ENCODE results near the gene PAM. TPM values are rescaled to one million over a fixed set of nuclear protein-coding genes. Genes with fewer than 3 reads are reported as not detected.
"Not testable (repeated sequence)": the region's sequence is repeated elsewhere in the genome, so short reads cannot be mapped to it uniquely, and the experiment has no call there.

Gene PAM
- total RNA-seq, 2 donors from 2014 or later: 66.5 to 153 TPM

- Mint-ChIP-seq H3K4me3 (no peak overlapping the region), H3K27ac (no peak overlapping the region), H3K4me1 (no peaks in the 10 kb centered on the region), H3K9me3 (no peaks in the 10 kb centered on the region), H3K27me3 (no peaks in the 10 kb centered on the region), H3K36me3 (ENCODE audit: low read depth) (no peaks in the 10 kb centered on the region)
- ATAC-seq (replicated peaks): no peak
Observed at GRCh38 chr5:102740515-102740914, 14.6 kb upstream of the PAM start.

DNA sequence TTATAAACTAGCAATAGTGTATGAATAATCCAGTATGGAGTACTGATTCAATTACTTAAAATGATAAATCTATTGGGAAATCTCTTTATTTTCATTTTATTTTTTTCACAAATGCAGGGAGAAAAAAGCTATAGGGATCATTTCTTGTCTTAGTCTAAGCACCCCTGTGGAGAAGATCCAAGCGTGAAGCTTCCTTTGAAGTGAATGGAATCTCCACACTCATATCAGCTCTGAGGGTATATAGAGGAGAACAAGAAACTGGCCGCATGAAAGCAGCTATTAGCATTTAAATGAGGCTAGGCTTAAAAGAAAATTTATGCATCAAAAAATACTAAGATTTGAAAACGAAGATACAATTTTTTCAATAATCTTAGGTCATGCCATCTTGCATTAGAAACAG lies 12.9 kb upstream of the PAM start:
- H3K4me3 Mint-ChIP-seq: no peak overlapping the region
- H3K4me1 Mint-ChIP-seq: no peaks in the 10 kb centered on the region
- no peak for ATAC-seq (replicated peaks)
- no peaks in the 10 kb centered on the region for H3K9me3 Mint-ChIP-seq
- H3K27ac Mint-ChIP-seq: no peak overlapping the region
- no peaks in the 10 kb centered on the region for H3K27me3 Mint-ChIP-seq
- H3K36me3 Mint-ChIP-seq (ENCODE audit: low read depth): no peaks in the 10 kb centered on the region

DNA sequence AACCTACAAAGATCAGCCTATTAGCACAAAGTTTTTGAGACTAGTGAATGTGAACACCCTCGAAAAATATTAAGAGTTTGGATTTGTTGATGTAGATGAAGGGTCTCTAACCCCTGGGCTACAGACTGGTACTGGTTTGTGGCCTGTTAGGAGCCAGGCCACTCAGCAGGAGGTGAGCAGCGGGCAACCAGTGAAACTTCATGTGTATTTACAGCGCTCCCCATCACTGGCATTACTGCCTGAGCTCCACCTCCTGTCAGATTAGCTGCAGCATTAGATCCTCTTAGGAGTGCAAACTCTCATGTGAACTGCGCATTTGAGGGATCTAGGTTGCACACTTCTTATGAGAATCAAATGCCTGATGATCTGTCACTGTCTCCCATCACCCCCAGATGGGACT lies 11.2 kb upstream of the PAM start:
- H3K4me3 Mint-ChIP-seq: no peak overlapping the region
- no peaks in the 10 kb centered on the region for H3K27me3 Mint-ChIP-seq
- no peak for ATAC-seq (replicated peaks)
- no peaks in the 10 kb centered on the region for H3K36me3 Mint-ChIP-seq (ENCODE audit: low read depth)
- no peaks in the 10 kb centered on the region for H3K4me1 Mint-ChIP-seq
- no peak overlapping the region for H3K27ac Mint-ChIP-seq
- H3K9me3 Mint-ChIP-seq: no peaks in the 10 kb centered on the region

- no peaks in the 10 kb centered on the region for H3K9me3 Mint-ChIP-seq
- no peaks in the 10 kb centered on the region for H3K27me3 Mint-ChIP-seq
- peak; percentile 69 for ATAC-seq (replicated peaks)
- H3K27ac Mint-ChIP-seq: peak overlapping the region; percentile 7
- H3K36me3 Mint-ChIP-seq (ENCODE audit: low read depth): peaks cover 4% of the 10 kb centered on the region
- no peak overlapping the region for H3K4me3 Mint-ChIP-seq
- H3K4me1 Mint-ChIP-seq: no peaks in the 10 kb centered on the region
Observed at GRCh38 chr5:102747386-102748166, 7.5 kb upstream of the PAM start.

DNA sequence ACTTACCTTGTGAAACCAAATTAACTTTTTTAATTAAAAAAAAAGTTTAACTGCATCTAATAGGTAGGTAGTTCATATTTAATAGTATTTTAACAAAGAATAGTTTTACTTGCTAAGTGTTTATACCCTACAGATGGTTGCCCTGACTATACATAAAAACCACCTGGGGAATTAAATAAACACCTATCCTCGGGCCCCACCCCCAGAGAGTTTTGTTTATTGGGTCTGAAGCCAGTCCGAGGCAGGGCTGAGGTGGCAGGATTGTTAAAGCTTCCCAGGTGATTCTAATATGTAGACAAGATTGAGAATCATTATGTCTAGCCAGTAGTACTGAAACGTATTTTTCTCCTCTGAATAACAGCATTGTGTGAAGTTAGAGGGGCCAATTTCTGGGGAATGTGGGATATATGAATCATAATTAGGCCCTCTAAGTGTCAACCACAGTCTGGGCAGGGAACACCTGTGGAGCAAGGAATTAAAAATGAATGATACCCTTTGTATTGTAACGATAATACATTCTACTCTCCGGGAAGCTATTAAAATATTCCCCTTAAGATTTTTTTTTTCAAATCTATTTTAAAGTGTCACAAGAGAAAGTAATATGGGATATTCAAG lies 5.6 kb upstream of the PAM start:
- Mint-ChIP-seq H3K9me3 (no peaks in the 10 kb centered on the region), H3K4me1 (peaks cover 15% of the 10 kb centered on the region), H3K27me3 (no peaks in the 10 kb centered on the region), H3K4me3 (no peak overlapping the region), H3K27ac (no peak overlapping the region), H3K36me3 (ENCODE audit: low read depth) (peaks cover 23% of the 10 kb centered on the region)
- no peak for ATAC-seq (replicated peaks)

GRCh38 chr5:102750151-102750834 lies 4.8 kb upstream of the PAM start:
- H3K36me3 Mint-ChIP-seq (ENCODE audit: low read depth): peaks cover 26% of the 10 kb centered on the region
- ATAC-seq (replicated peaks): no peak
- no peak overlapping the region for H3K27ac Mint-ChIP-seq
- no peaks in the 10 kb centered on the region for H3K27me3 Mint-ChIP-seq
- H3K9me3 Mint-ChIP-seq: no peaks in the 10 kb centered on the region
- peaks cover 15% of the 10 kb centered on the region for H3K4me1 Mint-ChIP-seq
- no peak overlapping the region for H3K4me3 Mint-ChIP-seq

- H3K27me3 Mint-ChIP-seq; H3K4me3 Mint-ChIP-seq; H3K9me3 Mint-ChIP-seq; ATAC-seq (replicated peaks); H3K27ac Mint-ChIP-seq: not testable (repeated sequence)
- Mint-ChIP-seq H3K36me3 (ENCODE audit: low read depth) (peaks cover 41% of the 10 kb centered on the region), H3K4me1 (peaks cover 21% of the 10 kb centered on the region)
Observed at GRCh38 chr5:102751903-102752376, 3.2 kb upstream of the PAM start.

DNA sequence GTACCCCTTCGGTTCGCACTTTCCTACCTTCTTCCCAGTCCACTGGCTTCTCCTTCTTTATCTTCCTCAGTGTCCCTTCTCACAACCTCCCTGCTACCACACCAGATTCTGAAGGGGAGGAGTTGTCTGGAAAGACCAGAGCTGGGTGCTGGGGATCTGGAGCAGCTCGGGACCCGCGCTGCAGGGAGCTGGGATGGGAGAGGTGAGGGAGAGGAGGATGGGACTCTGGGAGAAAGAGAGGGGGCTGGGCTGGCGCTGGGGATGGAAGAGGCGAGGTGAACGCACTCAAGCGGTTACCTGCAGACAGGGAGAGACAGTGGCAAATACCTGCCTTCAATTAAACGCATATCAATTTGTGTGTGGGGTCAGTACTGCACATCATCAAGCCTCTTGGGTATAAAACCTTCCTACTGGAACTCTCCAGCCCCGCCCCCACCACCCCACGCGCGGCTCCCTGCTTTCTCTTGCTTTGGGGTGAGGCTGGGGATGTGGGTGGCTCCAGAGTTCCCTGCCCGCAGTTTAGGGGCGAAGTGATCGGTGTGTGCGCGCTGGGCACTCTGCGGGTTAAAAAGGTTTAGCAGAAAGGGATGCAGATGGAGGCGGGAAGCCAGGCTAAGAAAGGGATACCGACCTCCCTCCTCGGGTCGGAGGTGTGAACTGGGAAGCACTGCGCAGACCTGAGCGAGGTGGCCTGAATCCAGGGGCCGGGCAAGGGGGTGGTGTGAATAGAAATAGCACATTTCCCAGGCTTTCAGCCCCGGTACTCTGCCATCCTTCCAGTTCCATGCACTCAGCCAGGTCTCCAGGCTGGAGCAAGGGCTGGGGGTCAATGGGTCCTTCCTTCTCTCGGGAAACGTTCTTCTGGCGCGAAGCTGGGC lies 977 bp upstream of the PAM start:
- H3K36me3 Mint-ChIP-seq (ENCODE audit: low read depth): peaks cover 49% of the 10 kb centered on the region
- no peaks in the 10 kb centered on the region for H3K9me3 Mint-ChIP-seq
- H3K27me3 Mint-ChIP-seq: no peaks in the 10 kb centered on the region

DNA sequence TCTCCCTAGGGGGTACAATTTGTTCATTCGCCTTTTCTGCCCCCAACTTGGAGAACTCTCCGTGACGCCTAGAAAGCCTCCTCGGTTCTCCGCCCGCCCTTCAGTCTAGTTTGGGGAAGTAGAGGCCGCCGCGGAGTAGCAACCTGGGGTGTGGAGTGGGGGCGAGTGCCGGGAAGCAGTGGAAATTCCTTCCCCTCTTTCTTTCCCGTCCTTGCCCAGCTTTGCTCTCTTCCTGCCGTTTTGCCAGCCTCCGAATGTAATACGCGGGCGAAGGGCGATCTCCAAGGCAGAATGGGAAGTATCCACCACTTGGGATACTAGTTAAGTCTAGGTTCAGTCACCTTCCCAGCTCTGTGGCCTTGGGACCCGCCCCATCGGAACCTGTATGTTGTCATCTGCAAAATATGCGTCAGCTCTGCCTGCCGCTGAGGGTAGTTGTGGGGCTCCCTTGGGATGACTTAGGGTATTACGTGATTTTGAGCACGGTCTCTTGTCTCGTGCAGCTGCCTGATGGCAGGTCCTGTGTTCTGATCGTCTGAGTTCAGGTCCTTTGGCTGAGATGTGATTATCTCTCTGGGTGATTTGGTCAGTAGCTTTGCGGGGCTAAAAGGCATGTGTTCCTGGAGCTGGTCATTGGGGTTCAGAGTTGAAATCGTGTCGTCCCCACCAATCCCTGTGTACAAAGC lies 724 bp downstream of the PAM start:
- no peaks in the 10 kb centered on the region for H3K27me3 Mint-ChIP-seq
- no peaks in the 10 kb centered on the region for H3K9me3 Mint-ChIP-seq
- peak overlapping the region; percentile 81 for H3K4me3 Mint-ChIP-seq
- peak; percentile 86 for ATAC-seq (replicated peaks)
- peak overlapping the region; percentile 99 for H3K27ac Mint-ChIP-seq
- H3K36me3 Mint-ChIP-seq (ENCODE audit: low read depth): peaks cover 52% of the 10 kb centered on the region
- H3K4me1 Mint-ChIP-seq: peaks cover 45% of the 10 kb centered on the region

More for the DNA sequence above, 977 bp upstream of the PAM start:
- H3K4me3 Mint-ChIP-seq: peak overlapping the region; percentile 81
- peaks cover 33% of the 10 kb centered on the region for H3K4me1 Mint-ChIP-seq
- peak overlapping the region; percentile 92 for H3K27ac Mint-ChIP-seq
- no peak for ATAC-seq (replicated peaks)

DNA sequence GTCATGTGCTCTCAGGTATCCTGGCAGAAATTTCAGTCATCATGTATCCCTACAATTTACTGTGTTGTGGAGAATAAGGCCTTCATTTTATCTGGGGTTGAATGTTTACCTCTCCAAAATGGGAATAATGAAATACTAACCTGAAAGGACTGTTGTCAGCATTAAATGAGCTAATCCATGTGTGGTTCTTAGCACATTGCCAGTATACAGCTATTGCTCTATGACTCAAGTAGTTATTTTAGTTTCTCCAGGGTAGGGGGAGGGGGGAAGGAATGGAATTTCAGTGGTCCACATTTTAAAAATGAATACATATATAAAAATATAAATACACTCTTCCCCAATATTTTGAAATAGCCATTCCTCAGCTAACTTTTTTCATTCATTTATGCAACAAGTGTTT lies 3.5 kb downstream of the PAM start:
- Mint-ChIP-seq H3K27ac (peak overlapping the region; percentile 55), H3K4me1 (peaks cover 59% of the 10 kb centered on the region), H3K27me3 (no peaks in the 10 kb centered on the region), H3K9me3 (no peaks in the 10 kb centered on the region), H3K36me3 (ENCODE audit: low read depth) (peaks cover 49% of the 10 kb centered on the region), H3K4me3 (peak overlapping the region; percentile 81)
- no peak for ATAC-seq (replicated peaks)

GRCh38 chr5:102759289-102759688 lies 4.2 kb downstream of the PAM start:
- Mint-ChIP-seq H3K36me3 (ENCODE audit: low read depth) (peaks cover 46% of the 10 kb centered on the region), H3K9me3 (no peaks in the 10 kb centered on the region), H3K4me1 (peaks cover 58% of the 10 kb centered on the region), H3K4me3 (peak overlapping the region; percentile 81), H3K27me3 (no peaks in the 10 kb centered on the region), H3K27ac (peak overlapping the region; percentile 46)
- no peak for ATAC-seq (replicated peaks)

- ATAC-seq (replicated peaks): peak; percentile 8
- H3K36me3 Mint-ChIP-seq (ENCODE audit: low read depth): peaks cover 46% of the 10 kb centered on the region
- peaks cover 61% of the 10 kb centered on the region for H3K4me1 Mint-ChIP-seq
- no peaks in the 10 kb centered on the region for H3K27me3 Mint-ChIP-seq
- peak overlapping the region; percentile 46 for H3K27ac Mint-ChIP-seq
- H3K4me3 Mint-ChIP-seq: peak overlapping the region; percentile 81
- no peaks in the 10 kb centered on the region for H3K9me3 Mint-ChIP-seq
Observed at GRCh38 chr5:102759700-102760099, 4.6 kb downstream of the PAM start.

DNA sequence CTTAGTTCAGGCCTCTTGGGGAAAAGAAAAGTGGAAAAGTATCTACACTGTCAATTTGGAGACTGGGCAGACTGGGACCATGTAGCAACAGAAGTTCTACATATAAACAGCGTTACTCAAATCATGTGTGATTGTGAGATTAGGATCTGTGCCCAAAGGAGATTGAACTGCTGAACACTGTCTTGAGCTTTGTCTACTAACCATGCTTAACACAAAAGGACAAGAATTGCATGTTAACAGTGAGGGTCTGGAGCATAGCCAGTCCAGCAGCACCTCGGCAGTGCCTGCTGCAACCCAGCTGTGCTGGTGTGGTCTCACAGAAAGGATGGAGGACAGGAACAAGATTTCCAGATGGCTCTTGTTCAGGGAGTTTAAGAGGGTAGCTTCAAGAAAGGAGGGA lies 5.7 kb downstream of the PAM start:
- ATAC-seq (replicated peaks): no peak
- H3K27me3 Mint-ChIP-seq: no peaks in the 10 kb centered on the region
- H3K4me3 Mint-ChIP-seq: peak overlapping the region; percentile 81
- no peaks in the 10 kb centered on the region for H3K9me3 Mint-ChIP-seq
- H3K4me1 Mint-ChIP-seq: peaks cover 71% of the 10 kb centered on the region
- H3K36me3 Mint-ChIP-seq (ENCODE audit: low read depth): peaks cover 52% of the 10 kb centered on the region
- peak overlapping the region; percentile 91 for H3K27ac Mint-ChIP-seq
